Myocyte (in vitro differentiated cells): ENCODE data around the gene BUB1B. TPM values are rescaled to one million over a fixed set of nuclear protein-coding genes. Genes with fewer than 3 reads are reported as not detected.

Experiments used
- DNase-seq: peaks from one replicate; pipeline ENCODE4 v3.0.0-alpha.2; 2012; ENCODE audit warnings: low read depth
- total RNA-seq: library from RNA; depleted of rRNA; stranded (reverse); fragments of >200 nt; gene quantifications from 2 replicates; pipeline ENCODE4 v1.2.3, GENCODE V29; 2014

The BUB1B gene
- total RNA-seq, 1 donor from 2014 or later = 1.8 TPM

DNA sequence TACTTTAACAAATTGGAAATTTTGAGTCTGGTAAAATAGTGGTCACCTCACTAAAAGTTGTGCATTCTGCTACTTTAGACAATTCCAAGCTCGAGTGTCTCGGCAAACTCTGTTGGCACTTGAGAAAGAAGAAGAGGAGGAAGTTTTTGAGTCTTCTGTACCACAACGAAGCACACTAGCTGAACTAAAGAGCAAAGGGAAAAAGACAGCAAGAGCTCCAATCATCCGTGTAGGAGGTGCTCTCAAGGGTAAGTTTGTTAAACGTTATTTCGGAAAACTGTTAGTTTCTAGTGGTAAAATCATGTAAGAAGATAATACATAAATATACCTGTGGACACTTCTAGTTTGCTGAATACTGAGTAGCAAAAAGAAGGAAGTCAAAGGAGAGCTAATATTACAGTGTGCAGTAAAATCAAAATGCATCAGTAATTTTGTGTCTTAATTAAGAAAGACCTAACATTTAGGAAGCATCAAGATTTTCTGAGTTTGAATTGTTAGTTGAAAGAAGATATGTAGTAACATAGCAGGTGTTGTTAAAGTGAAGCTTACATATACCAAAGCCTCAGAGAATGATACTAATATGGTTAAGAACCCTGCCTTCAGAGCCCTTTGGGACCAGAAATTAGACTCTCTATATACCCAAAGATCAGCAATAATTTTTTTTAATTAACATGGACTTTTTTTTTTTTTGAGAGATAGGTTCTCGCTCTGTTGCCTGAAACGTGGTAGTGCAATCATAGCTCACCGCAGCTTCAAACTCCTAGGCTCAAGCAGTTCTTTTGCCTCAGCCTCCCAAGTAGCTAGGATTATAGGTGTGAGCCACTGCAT lies 23.0 kb downstream of the BUB1B start:
- no peak for DNase-seq

DNA sequence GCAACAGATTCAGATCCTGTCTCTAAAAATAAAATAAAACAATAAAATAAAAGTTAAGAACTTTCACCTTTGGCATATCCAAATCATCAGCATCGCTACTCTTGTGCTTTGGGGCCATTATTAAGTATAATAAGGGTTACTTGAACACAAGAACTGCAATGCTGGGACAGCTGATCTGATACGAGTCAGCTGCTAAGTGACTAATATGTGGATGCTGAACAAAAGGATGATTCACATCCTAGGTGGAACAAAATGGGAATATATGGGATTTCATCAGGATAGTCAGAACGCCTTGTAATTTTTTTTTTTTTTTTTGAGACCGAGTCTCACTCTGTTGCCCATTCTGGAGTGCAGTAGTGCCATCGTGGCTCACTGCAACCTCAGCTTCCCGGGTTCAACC lies 29.7 kb downstream of the BUB1B start:
- peak; percentile 75 for DNase-seq

DNA sequence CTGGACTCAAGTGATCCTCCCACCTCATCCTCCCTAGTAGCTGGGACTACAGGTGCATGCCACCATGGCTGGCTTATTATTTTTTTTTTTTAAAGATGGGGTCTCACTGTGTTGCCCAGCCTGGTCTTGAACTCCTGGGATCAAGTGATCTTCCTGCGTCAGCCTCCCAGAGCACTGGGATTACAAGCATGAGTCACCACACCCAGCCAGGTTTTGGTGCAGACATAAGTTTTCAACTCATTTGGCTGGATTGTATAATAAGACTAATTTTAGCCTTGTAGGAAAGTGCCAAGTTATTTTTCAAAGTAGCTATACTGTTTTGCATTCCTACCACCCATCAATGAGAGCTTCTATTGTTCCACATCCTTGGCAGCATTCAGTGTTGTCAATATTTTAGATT lies 32.1 kb downstream of the BUB1B start:
- DNase-seq = peak; percentile 47

DNA sequence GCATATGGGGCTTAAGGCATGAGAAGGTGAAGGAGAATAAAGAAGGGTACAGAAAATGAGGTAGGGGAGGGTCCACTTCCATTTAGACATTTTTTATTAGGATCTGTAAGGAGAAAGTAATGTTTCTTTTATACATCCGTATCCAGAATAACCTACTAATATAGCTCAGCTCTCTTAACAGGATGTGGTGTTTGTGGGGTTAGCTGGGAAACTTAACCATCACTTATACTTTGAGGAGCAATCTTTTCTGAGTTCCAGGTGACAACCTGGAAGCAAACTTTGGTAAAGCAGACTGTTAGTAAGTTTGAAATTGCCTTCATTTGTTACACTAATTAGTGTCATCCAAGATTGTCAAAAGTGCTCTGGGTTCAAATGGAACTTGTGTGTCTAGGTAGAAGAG lies 36.6 kb downstream of the BUB1B start:
- no peak for DNase-seq

DNA sequence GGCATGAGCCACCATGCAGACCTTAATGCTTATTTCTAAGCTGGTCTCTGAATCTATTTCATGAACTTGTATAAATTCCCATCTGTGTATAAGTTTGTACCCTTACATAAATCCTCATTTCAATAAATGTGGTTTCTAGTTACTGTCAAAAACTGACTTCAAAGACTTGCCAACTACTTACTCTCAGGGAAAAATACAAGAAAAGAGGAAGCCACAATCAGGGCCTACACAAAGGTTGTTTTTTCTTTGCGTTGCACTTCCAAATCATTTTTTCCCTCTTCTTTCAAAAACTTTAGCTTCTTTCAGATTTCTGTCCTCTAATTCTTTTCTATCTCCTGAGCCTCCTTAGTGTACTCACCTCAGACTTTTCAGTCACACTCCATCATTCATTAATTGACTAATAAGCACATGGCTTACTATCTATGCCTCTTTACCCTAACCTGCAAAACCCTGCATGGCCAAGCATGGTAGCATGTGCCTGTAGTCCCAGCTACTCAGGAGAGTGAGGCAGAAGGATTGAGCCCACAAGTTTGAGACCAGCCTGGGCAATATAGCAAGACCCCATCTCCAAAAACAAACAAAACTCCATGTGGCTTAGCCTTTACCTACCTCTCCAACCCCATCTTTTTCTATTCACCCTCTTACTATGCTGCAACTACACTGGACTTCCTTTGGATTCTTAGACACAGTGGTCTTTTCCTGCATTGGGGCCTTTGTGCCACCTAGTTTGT lies 37.7 kb downstream of the BUB1B start:
- no peak for DNase-seq

DNA sequence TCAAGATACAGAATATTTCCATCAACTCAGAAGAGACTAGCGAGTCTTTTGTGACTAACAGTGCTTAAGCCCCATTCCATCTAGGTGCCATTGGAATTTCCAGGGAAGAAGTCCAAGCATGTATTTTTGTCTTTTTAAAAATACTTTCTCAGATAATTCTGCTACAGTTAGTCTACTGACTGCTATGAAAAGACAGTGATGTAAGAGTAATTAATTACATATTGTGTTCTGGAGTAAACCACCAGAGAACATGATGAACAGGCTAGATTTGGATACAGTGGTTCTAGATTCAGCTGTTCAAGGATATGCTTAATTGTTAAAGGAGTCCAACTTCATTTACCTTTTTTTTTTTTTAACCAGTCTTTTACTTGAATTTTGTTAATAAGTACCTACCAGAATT lies 43.2 kb downstream of the BUB1B start:
- DNase-seq = peak; percentile 34

DNA sequence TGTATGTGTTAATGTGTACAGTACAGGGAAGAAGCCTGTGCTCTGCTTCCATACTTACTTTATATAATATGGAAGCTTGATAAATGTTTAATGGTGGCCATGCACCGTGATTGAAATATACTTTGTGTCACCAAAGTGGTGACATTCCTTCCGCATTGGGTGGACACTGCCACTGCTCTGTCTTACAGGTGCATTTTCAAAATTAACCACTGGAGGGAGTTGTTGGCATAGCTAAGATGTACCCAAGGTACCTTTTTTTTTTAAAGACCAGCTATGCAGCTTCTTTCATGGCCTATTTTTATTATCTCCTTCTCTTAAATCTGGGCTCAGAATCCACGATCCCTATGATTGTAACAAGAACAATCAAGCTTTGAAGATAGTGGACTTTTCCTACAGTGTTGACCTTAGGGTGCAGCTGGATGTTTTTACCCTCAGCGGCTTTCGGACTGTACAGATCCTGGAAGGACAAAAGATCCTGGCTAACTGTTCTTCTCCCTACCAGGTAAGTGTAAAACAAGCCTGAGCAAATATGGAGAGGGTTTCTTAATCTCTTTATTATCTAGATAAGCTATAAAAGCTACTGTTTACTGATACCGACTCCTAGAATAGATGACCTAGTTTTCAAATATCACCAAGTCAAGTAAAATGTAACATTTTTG lies 56.4 kb downstream of the BUB1B start:
- DNase-seq = peak; percentile 83

DNA sequence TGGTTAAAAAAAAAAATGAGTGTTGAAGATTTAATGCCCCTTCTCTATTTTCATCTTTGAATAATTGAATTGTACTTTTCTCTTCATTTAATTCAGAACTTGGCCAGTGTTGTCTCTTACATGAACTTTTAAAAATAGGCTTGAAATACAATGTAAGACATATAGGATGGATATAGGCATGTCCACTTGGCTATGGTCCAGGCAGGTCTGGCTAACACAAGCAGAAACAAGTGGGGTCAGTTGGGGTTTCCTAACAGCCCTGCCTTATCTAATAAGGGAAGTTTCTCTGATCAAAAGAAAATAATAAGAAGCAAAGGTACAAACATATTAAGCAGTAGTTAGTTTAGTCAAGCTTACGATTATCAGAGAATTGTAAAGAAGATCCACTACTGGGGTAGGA lies 58.9 kb downstream of the BUB1B start:
- DNase-seq = no peak

DNA sequence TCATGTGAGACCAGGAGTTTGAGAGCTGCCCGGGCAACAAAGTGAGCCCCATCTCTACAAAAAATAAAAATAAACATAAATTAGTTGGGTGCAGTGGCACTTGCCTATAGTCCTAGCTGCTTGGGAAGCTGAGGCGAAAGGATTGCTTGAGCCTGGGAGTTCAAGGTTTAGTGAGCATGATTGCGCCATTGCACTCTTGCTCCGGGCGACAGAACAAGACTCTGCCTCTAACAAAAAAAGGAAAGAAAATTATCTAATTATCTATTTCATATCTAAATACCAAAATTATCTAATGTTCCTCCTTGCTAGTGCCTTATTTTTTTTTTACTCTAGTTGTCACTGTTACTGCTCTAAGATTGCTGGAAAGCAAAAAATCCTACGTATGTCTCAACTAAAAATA lies 61.3 kb downstream of the BUB1B start:
- no peak for DNase-seq

DNA sequence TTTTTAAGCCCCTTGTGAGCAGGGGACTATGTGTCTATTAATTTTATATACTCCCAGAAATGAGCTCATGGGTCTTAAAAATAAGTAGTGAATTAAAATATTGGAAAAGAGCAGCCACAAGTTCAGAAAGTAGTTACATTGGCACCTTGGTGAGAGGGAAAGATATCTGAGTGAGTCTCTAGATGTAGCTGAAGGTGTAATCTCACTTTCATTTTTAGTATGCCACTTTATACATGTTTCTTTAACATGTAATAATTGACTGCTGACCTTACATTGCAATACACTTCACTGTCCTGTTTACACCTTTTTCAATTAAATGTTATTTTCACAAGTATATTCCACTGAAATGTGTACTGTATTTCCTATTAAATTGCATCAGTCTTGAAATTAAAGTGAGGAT lies 65.9 kb downstream of the BUB1B start:
- no peak for DNase-seq

DNA sequence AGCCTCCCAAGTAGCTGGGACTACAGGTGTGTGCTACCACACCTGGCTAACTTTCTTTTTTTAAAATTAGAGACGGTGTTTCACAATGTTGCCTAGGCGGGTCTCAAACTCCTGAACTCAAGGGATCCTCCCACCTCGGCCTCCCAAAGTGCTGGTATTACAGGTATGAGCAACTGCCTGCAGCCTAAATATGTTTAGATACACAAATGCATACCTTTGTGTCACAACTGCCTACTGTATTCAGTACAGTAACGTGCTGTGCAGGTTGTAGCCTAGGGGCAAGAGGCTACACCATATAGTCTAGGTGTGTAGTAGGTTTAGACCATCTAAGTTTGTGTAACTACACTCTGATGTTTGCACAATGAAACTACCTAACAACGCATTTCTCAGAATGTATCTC lies 68.4 kb downstream of the BUB1B start:
- DNase-seq = no peak

DNA sequence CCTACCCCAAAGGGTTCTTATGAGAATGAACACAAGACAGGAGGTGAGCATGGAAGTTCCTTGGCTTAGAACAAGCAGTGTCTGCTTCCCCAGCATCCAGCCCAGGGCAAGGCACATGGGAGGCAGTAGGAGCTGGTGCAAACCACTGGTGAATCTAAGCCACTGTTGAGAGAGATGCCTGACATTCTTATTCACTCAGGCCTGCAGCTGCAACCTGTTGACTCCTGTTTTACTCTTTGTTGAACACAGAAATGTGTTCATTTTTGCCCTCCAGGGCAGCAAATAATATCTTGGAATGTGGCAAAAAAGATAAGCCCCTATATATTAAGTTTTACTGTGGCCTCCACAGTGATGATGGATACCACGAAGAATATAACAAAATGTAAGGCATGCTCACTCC lies 69.1 kb downstream of the BUB1B start:
- no peak for DNase-seq

DNA sequence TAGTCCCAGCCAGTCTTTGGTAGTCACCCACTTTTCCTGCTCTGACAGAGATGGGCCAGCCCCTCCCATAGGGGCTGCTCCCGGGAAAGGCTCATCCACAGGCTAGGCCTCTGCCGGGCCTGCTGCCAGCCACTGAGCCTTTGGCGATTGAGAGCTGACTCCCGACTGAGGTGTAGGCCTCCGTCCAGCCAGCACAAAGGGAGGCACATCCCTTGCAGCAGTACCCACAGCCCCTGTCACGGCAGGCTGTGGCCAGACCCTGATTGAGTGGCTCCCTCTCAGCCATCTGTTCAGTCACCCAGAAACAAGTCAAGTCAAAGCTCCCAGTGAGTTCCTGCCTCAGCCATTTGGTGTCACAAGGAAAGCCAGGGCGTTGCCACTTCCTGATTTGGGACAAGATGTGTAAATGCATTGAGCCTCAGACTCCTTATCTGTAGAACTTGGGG lies 71.8 kb downstream of the BUB1B start:
- peak; percentile 47 for DNase-seq

DNA sequence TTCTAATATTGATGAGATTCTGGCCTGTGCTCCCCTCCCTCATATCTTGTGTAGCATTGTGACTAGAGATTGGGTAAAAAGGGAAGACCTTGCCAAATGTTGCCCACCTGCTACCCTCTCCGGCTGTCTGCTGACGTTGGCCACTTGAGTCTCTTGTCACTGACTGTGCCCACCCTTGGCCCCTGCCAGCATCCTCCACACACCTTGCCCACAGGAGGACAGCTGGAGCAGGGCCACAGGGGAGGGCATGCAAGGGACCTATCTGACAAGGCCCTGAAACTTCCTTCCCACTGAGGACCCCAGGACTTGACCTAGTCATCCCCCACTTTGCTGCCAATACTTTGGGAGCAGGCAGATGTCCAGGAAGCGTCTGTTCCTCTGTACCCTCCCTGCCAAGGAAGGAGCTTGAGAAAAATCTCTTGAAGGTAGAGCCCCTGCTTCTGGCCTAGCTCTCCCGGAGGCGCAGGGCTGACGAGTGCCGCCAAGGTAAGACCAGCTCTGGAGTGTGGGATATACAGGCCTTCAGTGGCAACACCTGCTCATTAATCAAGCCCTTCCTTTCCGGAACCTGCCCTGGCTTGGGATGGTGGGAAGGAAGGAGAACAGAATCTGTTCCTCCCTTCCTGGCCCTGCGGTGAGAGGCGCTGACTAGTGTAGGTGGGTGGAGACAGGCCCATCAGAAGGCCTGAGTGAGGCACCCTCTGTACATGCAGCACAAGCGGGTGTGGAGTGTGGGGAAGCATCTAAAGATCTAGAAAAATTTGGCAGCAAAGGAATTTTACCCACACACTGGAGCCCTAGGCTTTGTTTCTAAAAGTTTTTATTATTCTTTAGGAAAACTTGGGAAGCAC lies 73.1 kb downstream of the BUB1B start:
- DNase-seq = no peak

DNA sequence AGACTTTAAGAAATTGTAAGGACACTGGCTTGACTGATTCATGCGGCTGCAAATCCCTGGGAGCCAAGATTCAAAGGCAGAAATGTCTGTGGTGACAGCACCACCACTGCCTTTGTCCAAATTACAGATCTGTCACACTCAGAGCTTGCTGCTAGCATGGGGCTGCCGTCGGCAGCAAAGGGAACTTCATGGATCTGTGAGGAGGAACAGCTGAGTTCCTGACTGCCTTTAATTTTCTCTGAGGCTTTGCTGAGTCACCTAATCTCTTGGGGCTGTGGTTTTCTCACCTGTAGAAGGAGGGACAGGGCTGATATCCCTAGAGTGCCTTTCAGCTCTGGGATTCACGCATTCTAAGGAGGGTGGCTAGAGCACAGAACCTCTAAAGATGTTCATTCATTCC lies 73.9 kb downstream of the BUB1B start:
- DNase-seq = peak; percentile 69

DNA sequence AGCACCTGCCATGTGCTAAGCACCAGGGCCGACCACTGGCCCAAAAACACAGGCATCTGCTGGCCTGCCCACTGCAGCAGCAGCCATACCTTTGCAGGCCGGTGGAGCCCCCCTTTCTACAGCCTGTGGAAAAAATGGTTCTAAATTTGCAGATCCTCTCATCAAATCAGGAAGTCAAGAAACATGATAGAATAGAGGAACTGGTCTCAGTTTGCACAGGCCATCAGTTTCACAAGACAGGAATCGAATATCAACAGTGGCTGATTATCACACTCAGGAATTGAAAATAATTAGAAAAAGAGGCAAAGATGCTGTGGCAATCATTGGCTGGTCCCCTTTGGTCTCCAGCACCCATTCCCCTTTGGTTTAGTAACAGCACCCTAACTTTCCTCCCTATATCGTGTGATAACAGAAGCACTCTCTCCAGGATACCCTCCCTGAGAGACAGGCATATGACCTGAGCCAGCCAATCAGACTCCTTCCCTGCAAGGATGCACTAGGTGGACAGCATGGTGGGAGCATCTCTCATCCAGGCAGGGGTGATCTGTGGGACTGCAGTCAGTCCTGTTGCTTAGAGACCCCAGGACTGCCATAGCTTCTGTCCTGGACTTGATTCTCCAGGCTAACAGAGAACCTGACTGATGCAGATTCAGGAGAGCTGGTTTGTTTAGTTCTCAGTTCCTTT lies 74.5 kb downstream of the BUB1B start:
- DNase-seq = no peak

DNA sequence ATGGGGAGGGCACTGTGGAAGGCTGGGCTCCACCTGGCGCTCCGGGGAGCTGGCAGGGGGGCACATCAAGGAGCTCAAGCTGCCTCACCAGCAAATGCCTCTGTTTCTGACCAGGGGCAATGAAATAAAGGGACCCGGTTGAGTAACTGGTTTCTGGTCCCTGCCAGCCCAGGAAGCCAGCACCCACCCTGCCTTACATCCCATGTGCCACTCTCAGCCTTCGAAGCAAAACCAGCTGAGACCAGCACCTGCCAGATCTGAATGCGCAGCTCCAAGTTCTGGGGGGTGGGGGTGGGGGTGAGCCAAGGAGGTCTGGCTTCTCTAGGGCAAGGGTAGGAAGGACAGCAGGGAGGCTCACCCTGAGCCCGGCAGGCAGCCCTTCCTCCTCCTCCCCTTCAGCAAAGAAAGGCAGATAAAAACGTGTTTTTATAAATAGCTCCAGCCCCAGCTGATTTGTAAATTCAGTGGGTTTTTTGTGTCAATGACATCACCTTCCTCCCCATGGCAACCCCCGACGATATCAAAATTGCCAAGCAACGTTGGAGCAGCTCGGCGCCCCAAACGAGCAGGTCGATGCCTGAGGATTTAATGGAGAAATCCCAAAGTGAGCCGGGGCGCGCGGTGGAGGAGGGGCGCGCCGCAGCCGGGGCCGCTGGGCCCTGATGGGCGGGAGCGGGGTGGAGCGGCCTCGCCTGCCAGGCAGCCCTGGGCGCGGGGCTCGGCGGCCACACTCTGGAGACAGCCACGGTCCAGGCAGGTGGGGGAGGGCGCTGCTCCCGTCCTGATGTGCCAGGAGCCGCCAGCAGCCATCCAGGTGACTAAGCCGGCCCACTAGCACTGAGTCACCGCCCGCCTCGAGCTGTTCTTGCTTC lies 77.9 kb downstream of the BUB1B start, which contains the start of gene PAK6:
TSS of gene PAK6 (plus strand) at position 532 of the 872 bp plus-strand sequence. CDS start 25,723 bp downstream, outside the sequence.
- no peak for DNase-seq

DNA sequence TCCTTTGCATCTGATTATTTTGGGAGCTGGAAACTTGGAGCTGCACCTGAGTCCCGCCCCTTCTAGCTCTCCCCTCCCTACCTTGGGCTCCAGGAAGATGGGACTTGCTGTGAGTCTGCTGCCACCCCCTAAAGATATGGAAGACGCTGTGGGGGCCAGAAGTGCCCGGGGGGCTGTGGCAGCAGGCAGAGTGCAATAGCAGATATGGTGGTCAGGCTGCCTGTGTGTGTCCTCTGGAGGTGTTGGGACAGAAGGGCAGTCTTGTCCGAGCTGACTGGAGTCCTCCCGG lies 78.5 kb downstream of the BUB1B start:
- no peak for DNase-seq

DNA sequence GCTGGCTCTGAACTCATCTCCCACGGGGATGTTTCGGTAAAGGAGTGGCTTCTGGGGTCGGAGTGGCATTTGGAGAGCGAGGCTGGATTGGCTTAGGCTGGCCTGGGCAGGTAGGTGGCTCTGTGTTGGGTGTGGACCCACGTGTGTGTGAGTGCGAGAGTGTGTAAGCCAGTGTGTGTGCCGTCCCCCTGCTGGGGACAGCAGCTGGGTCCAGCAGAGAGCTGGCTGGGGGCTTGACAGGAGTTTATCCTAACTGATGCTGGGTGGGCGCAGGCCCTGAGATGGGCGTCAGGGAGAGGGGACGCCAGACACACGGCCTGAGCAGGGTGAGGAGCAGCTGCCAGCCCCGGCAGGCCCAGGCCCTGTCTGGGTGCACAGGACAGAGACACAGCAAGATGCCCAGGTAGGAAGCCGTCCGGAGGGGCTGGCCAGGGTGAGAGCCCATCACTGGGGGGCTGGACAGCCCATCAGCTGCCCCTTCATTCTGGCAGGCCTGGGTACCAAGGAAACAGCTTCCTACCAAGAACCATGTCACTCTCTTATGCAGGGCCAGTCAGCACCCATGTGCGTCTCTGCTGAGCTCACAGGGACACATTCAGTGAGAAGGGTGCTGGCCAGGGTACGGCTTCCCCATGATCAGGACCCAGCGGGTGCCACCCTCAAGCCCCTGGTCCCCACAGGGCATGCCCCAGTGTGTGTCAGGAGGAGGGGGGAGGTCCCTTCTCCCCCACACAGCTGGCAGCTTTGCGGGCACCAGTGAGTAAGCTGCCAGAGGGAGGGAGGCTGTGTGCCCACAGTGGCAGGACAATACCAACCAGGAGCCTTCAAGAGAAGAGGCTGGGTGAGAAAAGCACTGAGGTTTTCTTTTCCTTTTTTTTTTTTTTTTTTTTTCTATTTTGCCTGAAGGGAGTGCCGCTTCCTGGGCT lies 79.1 kb downstream of the BUB1B start:
- DNase-seq = no peak
